Measurements from ENCODE around the gene EIF2B4.

EIF2B4 gene

GRCh38 chr2:27370026-27370815 is at the start of gene EIF2B4, which contains the start of gene SNX17:
Gene EIF2B4, minus strand, starts transcription at chr2:27370338. Its CDS starts 24 bp downstream, at chr2:27370314.
Gene SNX17, plus strand, starts transcription at chr2:27370616. Its CDS starts 128 bp downstream, at chr2:27370744.
- peak; percentile 100 for DNase-seq

DNA sequence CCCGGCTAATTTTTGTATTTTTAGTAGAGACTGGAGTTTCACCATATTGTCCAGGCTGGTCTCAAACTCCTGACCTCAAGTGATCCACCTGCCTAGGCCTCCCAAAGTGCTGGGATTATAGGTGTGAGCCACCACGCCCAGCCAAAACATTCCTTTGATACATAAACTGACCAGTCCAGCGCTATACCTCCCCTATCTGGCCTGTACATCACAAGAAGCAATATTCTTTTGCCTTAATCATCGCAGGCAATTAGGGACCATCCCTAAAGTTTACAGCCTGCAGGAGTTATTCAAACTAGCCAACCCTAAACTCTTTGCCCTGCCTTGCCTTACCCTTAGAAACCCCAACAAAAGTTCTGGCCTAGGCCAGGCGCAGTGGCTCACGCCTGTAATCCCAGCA is 46.0 kb upstream of the EIF2B4 start:
- DNase-seq = no peak

DNA sequence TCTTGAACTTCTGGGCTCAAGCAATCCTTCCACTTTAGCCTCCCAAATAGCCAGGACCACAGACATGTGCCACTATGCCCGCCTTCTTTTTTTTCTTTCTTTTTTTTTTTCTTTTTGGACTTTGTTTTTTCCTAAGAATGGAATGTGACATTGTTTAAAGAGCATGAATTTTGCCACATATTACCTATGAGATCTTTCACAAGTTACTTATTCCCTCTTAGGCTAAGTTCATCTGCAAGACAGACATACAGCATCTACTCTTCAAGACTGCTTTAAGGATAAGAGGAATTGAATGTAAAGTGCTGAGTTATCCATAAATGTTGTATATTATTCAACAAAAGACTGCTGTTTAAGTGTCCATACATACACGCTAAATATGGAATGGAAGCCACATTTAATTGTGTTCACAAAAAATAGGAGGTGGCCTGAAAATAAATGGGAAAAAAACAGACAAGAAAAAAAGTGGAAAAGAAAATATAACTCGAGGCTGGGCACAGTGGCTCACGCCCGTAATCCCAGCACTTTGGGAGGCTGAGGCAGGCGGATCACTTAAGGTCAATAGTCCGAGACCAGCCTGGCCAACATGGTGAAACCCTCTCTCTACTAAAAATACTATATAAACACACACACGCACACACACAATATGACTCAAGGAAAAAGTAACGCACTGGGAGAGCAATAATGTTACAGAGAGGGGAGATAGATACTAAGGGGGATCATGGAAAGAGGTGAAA is 42.4 kb upstream of the EIF2B4 start:
- DNase-seq = no peak

- DNase-seq = peak; percentile 97
Measured at GRCh38 chr2:27409321-27410073, 39.4 kb upstream of the EIF2B4 start, which contains the start of gene PPM1G. Gene PPM1G, minus strand, starts transcription at chr2:27409591. Its CDS starts 169 bp downstream, at chr2:27409422.

- DNase-seq = peak; percentile 42
Measured at GRCh38 chr2:27408601-27409320, 38.6 kb upstream of the EIF2B4 start.

GRCh38 chr2:27407798-27408491 is 37.8 kb upstream of the EIF2B4 start:
- DNase-seq = no peak

DNA sequence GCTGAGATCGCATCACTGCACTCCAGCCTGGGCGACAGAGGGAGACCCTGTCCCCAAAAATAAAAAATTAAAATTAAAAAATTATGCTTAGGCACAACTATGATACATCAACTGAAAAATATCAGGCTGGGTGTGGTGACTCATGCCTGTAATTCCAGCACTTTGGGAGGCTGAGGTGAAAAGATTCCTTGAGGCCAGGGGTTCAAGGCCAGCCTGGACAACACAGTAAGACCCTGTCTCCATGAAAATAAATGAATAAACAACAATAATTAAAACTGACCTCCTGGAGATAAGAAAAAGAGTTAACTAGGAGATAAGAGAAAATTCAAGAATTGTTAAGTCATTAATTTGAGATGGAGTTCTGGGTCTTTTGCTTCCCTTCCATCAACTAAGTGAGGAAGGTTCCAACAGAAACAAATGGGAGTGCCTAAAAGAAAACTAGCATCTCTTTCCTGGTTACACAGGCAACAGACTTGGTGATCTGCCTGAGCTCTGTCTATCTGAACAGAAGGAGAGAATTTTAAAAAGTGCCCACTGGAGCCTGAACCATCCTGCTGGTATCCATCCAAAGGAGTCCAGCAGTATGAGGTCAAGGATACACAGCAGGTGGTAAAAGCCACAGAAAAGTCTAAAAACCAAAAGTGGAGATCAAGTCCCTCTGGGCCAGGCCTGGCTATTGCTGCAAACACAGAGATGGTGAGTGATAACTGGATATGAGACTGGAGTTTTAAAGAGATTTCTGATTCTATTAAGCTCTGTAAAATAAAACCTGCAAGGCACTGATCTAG is 30.4 kb upstream of the EIF2B4 start:
- DNase-seq = no peak

GRCh38 chr2:27398962-27399361 is 28.8 kb upstream of the EIF2B4 start:
- DNase-seq = no peak

- DNase-seq = no peak
Measured at GRCh38 chr2:27393225-27393624, 23.1 kb upstream of the EIF2B4 start.

GRCh38 chr2:27390822-27391679 is 20.9 kb upstream of the EIF2B4 start:
- no peak for DNase-seq

- DNase-seq = no peak
Measured at GRCh38 chr2:27381577-27382181, 11.5 kb upstream of the EIF2B4 start.

GRCh38 chr2:27380626-27381545 is 10.7 kb upstream of the EIF2B4 start, which contains the start of gene ZNF513:
Gene ZNF513, minus strand, starts transcription at chr2:27380734. Its CDS starts 208 bp downstream, at chr2:27380526.
- peak; percentile 95 for DNase-seq

DNA sequence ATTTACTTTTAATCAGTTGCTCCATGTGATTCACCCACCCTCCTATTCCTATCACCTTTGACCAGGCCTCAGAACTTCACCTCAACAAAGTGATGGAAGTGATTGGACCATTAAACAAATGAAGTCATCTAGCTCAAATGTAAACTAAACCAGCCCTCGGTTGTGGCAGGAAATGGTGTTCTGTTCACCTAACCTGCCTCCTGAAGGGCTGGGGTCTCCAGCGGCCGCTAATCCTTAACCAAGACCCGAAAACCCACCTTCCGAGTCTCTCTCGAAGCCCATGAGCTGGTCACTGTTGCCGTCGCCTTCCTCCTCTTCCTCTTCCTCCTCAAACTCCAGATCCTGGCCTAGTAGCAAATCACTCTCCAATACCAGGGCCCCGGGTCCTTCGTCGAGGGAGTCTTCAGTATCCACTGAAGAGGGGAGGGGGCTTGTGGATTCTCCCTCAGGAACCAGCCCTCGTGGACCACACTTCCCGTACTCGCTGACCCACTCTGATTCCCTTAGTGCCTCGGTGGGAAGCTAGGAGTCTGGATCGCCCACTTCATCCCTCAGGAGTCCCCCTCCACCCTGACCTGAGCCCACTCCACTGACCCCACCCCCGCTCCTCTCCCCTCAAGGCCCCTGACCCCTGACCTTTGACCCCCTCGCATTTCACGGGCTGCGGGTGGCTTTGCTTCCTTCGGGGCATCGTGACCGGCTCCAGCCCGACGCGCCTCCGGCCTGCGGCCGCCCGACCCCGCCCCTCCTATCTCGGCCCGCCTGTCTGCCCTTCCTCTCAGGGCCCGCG is 9.9 kb upstream of the EIF2B4 start:
- DNase-seq = peak; percentile 74

DNA sequence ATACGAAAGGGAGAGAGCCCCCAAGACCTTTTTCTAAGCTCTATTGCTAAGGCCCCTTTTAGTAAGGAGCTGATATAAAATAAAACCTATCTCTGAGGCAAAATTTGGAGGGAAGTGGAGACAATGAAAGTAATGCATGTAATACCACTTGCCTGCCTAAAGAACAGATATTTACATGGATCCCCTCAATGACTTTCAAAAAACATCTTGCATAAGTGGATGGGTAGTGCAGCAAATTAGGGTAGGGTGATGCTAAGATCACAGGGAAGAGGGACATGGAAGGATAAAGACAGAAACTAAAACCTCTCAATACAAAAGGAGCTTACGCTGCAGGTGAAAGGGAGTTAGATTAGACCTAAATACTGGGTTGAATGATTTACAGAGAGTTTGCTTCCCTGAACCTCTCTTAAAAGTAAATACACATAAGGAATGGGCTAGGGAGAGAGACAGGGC is 9.3 kb upstream of the EIF2B4 start:
- no peak for DNase-seq

GRCh38 chr2:27378809-27379290 is 8.7 kb upstream of the EIF2B4 start:
- no peak for DNase-seq

DNA sequence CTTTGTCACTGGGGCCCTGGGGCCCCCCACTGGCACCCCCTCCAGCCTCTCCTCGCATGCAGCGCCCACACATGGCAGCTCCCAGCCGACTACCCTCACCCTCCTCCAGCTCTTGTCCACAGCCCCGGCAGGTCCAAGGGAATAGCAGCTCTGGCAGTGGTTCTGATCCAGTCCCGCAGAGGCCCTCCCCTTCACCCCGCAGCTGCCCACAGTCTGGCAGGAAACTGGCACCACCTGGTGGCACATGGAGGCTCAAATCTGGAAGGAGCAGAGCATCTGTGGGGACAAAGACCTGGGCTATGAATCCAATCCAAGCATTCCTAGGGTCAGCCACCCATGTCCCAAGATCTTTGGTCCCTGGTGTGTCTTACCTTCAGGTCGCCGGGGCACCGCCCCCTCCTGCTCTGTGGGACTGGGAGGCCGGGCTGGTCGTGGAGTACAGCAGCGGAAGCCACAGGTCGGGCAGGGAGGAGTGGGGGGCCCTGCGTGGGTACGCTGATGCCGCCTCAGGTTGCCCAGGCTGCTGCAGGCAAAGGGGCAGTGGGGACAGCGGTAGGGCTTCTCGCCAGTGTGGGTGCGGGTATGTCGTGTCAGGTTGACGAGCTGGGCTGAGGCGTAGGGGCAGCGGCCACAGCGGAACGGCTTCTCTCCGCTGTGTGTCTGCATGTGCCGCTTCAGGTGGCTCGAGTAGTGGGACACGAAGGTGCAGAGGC is 8.1 kb upstream of the EIF2B4 start:
- DNase-seq = no peak
